ENCODE results near the gene ASPM. TPM values are rescaled to one million over a fixed set of nuclear protein-coding genes. Genes with fewer than 3 reads are reported as not detected.
"Not testable (repeated sequence)": the region's sequence is repeated elsewhere in the genome, so short reads cannot be mapped to it uniquely, and the experiment has no call there.

Gene ASPM
- polyA plus RNA-seq, 1 donor = 8.7 TPM

GRCh38 chr1:197145446-197146024, 934 bp downstream of the ASPM start:
- no peak for DNase-seq (ENCODE audit: low read depth)

GRCh38 chr1:197144570-197145325, 1.7 kb downstream of the ASPM start:
- DNase-seq (ENCODE audit: low read depth) = no peak

DNA sequence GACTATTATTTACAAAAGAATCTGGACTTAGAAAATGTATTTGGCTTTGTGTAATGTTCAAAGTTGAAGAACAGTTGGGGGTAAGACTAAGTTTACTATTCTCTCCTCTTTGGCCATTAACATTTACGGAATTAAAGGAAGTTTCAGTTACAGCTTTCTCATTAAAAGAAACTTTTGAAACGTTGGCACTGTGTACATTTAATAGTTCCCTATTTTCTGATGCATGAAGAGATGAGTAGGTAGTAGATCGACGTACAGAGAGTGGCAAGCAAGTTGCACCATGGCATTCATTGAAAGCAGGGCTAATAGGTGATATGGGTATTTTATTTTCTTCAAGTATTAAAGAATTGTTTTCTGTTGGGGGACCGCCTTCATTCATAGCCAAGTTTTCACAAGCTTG, 3.2 kb downstream of the ASPM start:
- DNase-seq (ENCODE audit: low read depth) = no peak

DNA sequence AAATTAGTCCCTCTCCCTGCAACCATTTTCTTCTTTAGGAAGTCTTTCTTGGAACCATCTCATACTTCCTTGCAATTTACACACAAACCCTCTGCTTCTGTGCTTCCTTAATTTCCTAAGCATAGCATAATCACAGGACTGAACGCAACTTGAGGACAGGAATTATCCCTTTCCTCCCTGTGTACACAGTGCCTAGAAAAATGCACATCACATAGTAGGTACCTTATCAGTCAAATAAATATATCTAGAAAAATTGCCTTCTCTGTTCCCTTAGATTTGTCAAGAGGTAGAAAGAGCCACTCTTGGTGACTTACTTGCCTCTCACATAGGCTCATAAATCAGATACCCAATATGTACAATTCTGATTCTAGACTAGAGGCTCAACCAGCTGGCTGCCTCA, 4.9 kb downstream of the ASPM start:
- DNase-seq (ENCODE audit: low read depth) = no peak

DNA sequence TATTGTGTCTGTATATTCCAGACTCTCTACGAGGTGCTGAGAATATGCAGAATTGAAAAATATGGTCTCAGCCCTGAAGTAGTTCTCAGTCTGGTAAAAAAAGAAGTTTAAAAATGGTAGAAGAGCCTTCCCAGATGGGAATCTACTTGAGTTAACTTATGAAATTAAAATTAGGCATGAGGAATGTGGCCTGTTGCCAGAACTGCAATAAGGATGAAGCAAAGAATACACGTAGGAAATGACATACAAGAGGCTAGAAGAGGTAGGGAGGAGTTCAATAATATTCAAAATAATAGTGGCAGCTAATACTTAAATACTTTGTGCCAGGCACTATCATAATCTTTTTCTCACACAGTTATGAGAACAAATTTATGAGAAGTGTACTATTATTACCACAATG, 6.3 kb downstream of the ASPM start:
- no peak for DNase-seq (ENCODE audit: low read depth)

GRCh38 chr1:197139169-197139568, 7.3 kb downstream of the ASPM start:
- no peak for DNase-seq (ENCODE audit: low read depth)

DNA sequence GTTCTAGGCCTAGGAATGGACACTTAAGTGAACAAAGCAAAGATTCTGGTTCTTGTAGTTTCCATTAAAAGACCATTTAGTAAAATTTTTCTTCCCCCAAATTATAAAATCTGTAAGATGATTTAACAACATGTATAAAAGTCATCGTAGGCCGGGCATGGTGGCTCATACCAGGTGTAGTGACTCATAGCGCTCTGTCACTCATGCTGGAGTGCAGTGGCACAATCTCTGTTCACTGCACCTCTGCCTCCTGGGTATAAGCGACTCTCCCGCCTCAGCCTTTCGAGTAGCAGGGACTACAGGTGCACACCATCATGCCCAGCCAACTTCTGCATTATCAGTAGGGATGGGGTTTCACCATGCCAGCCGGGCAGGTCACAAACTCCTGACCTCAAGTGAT, 9.1 kb downstream of the ASPM start:
- DNase-seq (ENCODE audit: low read depth) = no peak

DNA sequence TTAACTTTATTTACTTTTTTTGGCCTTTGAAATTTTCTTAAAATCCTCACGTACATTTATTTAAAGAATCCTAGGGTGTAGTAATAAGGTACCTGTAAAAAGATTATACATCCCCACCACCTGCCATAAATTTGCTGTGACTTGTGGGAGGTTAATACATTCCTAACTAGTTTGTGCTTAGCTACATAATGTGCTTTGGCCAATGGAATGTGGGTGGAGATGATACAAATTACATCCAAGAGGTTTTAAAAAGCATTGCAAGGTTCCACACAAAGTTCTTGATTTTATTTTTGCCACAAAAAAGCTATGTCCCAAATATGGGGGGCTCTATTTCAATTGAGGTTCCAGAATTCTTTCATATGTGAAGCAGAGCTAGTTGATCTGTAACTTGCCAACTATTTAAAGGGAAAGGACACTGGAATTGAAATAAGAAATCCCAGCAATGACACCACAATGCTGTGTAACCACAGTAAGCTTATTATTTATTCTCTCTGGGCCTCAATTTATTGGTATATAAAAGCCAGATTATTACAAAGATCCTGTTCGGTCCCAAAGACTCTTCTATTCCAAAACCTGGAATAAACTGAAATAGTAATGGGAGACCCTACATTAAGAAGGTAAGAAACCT, 15.7 kb downstream of the ASPM start:
- DNase-seq (ENCODE audit: low read depth) = no peak

DNA sequence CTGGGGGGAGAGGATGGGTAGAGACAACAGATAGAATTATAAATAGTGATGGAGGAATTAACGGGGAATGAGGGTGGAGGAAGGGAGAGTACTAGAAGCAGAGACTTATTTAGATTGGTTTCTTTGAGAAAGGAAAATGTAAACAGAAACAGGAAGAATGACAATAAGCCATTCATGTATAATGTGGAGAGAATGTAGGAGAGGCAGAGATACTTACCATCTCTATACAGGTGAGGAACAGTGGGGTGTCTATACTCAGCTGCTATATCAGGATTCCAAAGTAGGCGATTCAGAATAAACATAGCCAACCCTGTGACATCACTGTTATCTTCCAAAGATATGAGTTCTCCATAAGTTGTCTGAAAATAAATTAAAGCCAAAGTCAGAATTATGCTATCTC, 16.8 kb downstream of the ASPM start:
- DNase-seq (ENCODE audit: low read depth) = no peak

DNA sequence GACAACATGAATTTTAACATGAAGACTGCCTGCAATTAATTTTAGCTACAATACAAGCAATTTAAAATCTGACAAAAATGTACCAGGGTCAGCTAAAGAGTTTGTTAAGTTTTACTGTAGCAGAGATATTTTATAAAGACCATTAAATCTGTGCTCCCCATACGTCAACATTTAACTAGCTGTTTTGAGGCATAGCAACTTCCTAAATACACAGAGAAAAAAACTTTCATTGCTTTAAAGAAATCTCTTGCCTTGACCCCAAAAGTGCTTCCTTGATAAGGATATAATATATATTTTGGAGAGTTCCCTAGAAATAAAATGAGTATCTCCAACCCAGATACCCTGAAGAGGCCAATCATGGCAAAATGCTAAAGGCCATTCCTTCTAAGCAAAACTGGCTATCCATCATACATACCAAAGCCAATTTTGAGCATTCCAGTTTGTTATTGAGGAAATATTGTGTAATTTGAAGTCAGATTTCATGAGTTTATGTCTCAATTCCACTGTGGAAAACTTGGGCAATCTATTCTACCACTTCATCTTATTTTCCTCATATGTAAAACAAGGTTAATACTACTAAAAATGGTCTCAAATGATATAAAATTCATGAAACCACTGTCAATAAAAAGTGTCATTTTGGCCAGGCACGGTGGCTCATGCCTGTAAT, 19.1 kb downstream of the ASPM start:
- DNase-seq (ENCODE audit: low read depth) = no peak

- no peak for DNase-seq (ENCODE audit: low read depth)
Observed at GRCh38 chr1:197126691-197127090, 19.8 kb downstream of the ASPM start.

- DNase-seq (ENCODE audit: low read depth) = no peak
Observed at GRCh38 chr1:197124376-197124775, 22.1 kb downstream of the ASPM start.

DNA sequence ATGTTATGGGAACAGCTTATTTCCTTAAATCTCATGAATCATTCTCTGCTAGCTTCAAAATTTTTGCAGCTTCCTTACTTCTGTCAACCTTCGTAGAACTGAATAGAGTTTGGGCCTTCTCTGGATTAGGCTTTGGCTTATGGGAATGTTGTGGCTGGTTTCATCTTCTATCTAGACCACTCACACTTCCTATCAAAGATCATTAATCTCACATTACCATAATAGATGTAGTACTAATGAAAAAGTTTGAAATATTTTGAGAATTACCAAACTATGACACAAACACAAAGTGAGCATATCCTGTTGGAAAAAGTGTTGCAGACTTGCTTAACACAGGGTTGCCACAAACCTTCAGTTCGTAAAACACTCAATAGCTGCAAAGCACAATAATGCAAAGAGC, 30.3 kb downstream of the ASPM start:
- DNase-seq (ENCODE audit: low read depth) = no peak

GRCh38 chr1:197106869-197107268, 39.6 kb downstream of the ASPM start:
- DNase-seq (ENCODE audit: low read depth) = no peak

DNA sequence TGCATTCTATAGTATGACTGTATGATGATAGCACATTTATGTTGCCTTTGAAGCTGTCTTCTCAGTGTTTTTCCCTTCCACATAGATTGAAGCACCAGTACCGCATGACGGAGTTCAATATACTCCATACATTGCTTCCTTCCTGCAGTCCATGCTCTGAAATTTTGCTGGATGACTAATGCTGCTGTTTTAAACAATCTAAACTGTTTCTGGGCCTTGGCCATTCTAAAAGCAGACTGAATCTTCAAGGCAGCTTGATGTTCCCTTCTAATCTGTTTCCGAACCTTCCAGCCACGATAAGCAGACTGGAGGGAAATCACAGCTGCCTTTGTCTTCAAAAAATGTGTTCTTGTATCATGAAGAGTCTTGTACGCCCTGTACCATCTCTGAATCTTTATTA, 43.2 kb downstream of the ASPM start:
- DNase-seq (ENCODE audit: low read depth) = no peak

DNA sequence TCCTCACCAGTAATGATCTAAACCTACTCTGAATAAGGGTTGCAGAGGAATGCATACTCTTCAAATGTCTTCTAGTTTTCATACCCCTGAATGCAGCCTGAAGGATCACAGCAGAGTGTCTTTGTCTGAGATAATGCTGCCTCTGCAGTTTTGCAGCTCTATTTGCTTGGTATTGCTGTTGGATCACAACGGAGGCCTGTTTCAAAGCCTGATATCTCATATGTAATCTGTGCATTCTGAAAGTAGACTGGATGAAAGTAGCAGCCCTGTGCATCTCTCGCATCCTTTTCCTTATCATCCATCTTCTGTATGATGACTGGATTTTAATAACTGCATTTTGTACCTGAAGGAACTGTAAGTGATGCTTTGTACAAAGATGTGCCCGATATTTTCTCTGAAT, 44.5 kb downstream of the ASPM start:
- DNase-seq (ENCODE audit: low read depth) = no peak

DNA sequence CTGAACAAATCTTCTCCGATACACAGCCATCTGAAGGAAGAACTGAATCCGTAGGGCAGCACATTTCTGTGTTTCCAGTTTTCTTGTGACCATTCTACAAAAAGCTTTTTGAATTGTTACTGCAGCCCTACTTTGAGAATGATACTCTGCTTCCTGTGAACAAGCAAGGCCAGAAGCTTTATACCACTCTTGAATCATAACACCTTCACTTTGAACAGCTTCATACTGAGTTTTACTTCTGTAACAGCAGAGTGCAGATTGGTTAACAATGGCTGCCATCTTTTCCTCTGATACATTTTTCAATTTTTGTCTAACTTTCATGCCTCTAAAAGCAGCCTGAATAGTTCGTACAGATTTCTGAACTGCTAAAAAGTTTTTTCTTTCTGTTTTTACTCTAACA, 45.8 kb downstream of the ASPM start:
- no peak for DNase-seq (ENCODE audit: low read depth)

DNA sequence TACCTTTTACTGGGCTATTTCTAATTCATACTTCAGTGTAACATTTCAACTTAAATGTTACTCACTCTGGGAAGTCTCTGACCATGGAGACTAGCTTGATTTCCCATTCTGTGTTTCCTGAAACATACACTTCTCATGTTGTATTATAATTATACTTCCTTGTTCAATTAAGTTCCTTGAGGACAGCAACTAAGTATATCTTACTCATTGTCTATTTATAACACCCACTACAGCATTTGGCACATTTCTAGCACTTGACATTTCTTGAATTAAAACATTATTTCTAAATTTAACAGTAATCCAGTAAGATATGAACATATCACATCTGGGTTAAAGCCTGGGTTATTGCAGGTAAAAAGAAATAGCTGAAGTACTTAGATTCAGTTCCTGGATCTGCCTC, 47.0 kb downstream of the ASPM start:
- no peak for DNase-seq (ENCODE audit: low read depth)

DNA sequence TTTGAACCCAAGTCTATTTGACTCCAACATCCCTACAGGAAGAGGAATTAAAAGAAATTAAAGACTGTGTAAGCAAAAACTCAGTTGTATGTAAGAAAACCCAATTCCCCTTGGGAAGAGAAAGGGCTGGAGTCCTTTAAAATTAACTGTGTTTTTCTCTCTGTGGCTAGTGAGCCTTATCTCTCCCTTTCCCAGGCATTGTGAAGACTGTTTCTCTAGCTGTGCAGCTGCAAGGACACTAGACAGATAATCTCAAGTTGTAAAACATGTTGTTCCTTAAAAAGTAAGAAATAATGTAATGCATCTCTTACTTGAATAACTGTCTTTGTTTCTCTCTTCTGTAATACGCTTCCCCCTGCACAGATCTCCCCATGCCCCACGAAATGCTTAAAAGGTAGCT, 49.5 kb downstream of the ASPM start:
- not testable (repeated sequence) for DNase-seq (ENCODE audit: low read depth)

GRCh38 chr1:197096137-197096536, 50.3 kb downstream of the ASPM start:
- no peak for DNase-seq (ENCODE audit: low read depth)

GRCh38 chr1:197093226-197093885, 53.1 kb downstream of the ASPM start:
- DNase-seq (ENCODE audit: low read depth) = no peak

- no peak for DNase-seq (ENCODE audit: low read depth)
Observed at GRCh38 chr1:197092491-197093023, 53.9 kb downstream of the ASPM start.
